Panc1 (cell line): ENCODE measurements around the gene MRPL18. TPM values are rescaled to one million over a fixed set of nuclear protein-coding genes. Genes with fewer than 3 reads are reported as not detected.

ENCODE experiments used
- ATAC-seq: fragments of 200-7000 bp; cut with Tn5 transposase; 2 replicates; pipeline ENCODE4 v1.9.1; 2020; ENCODE audit warnings: mild to moderate bottlenecking, moderate library complexity
- BruUV-seq: library from RNA; stranded (reverse); fragments of 400-500 nt; replicated peaks from 2 replicates; lab custom pipeline; 2021; lab: Mats Ljungman, UMichigan
- CTCF ChIA-PET: fragments of 300-600 bp; sonication (Branson Sonifier 250); formaldehyde crosslinking; loops from one replicate; lab custom pipeline; 2022; ENCODE audit warnings: antibody characterized with exemption; lab: Charles Lee
- POLR2A ChIA-PET: fragments of 300-600 bp; sonication (Branson Sonifier 250); formaldehyde crosslinking; loops from one replicate; lab custom pipeline; 2022; ENCODE audit warnings: antibody characterized with exemption; lab: Charles Lee
- DNase-seq: peaks from one replicate; pipeline ENCODE4 v3.0.0-alpha.2; 2010; ENCODE audit warnings: low read depth, low spot score
- H3K27ac ChIP-seq: 2 replicates; pipeline ENCODE4 v1.5.1; 2011; ENCODE audit warnings: mild to moderate bottlenecking, low read length, inconsistent platforms
- H3K27me3 ChIP-seq: fragments of 200-500 bp; sonication (Bioruptor generic); 2 replicates; pipeline ENCODE4 v1.6.0; 2014; ENCODE audit warnings: low read length, inconsistent platforms; ENCODE audit not compliant: control insufficient read depth, insufficient read depth
- H3K36me3 ChIP-seq: fragments of 200-500 bp; sonication (Bioruptor generic); 2 replicates; pipeline ENCODE4 v1.5.1; 2014; ENCODE audit warnings: inconsistent platforms, mild to moderate bottlenecking, low read length, moderate library complexity; ENCODE audit not compliant: control insufficient read depth, insufficient read depth
- H3K4me1 ChIP-seq: 2 replicates; pipeline ENCODE4 v1.5.1; 2011; ENCODE audit warnings: inconsistent platforms, mild to moderate bottlenecking, low read length, moderate library complexity; ENCODE audit not compliant: control insufficient read depth, insufficient read depth
- H3K4me3 ChIP-seq, 2 experiments: 2 replicates each; pipeline ENCODE4 v1.5.1; 2011 to 2012; ENCODE audit warnings: low read depth in 2 of 2, low read length in 2 of 2, mild to moderate bottlenecking in 2 of 2, inconsistent platforms in 1 of 2, moderate library complexity in 1 of 2
- H3K9me3 ChIP-seq: fragments of 200-500 bp; sonication (Bioruptor generic); 2 replicates; pipeline ENCODE4 v1.5.1; 2014; ENCODE audit warnings: low read depth, mild to moderate bottlenecking, inconsistent platforms, low read length, moderate library complexity; ENCODE audit not compliant: control insufficient read depth, insufficient read depth
- POLR2AphosphoS5 ChIP-seq: IDR thresholded peaks from 2 replicates; pipeline ENCODE4 v1.6.1; 2012; ENCODE audit warnings: mild to moderate bottlenecking, low read depth, low read length, moderate library complexity
- REST ChIP-seq, 2 experiments: IDR thresholded peaks; 2 replicates each; pipeline ENCODE4 v1.6.1; 2011 to 2012; ENCODE audit warnings: low read depth in 2 of 2, control low read depth in 1 of 2, low read length in 1 of 2, mild to moderate bottlenecking in 1 of 2, moderate library complexity in 1 of 2; ENCODE audit not compliant: insufficient read depth in 1 of 2
- SIN3A ChIP-seq: IDR thresholded peaks from 2 replicates; pipeline ENCODE4 v1.6.1; 2012; ENCODE audit warnings: low read depth, mild to moderate bottlenecking, low read length, moderate library complexity, borderline replicate concordance; ENCODE audit not compliant: insufficient read depth
- TCF7L2 ChIP-seq: IDR thresholded peaks from 2 replicates; pipeline ENCODE4 v1.6.1; 2011; ENCODE audit warnings: mild to moderate bottlenecking, low read depth, low read length, inconsistent platforms
- in situ Hi-C: cut with HindIII; loops from 2 replicates; pipeline ENCODE4 v1.10.0; 2016; ENCODE audit warnings: low sequenced_read_pairs, low pct_unique_long_range_greater_than_20kb
- intact Hi-C: fragments of 100-400 bp; cut with micrococcal nuclease; formaldehyde crosslinking; loops from one replicate; pipeline ENCODE4 v1.10.0; 2022; ENCODE audit not compliant: unreplicated experiment
- total RNA-seq: library from RNA; stranded (reverse); gene quantifications from one replicate; pipeline ENCODE4 v1.2.1, GENCODE V29; 2021; ENCODE audit not compliant: unreplicated experiment
- TF ChIP-seq, protein P1 (sequence below): fragments of 450-650 bp; IDR thresholded peaks from 2 replicates; pipeline ENCODE4 v1.5.1; 2017; ENCODE audit warnings: mild to moderate bottlenecking

Gene MRPL18
- total RNA-seq, 1 experiment from 2014 or later, result 98.4 TPM

DNA sequence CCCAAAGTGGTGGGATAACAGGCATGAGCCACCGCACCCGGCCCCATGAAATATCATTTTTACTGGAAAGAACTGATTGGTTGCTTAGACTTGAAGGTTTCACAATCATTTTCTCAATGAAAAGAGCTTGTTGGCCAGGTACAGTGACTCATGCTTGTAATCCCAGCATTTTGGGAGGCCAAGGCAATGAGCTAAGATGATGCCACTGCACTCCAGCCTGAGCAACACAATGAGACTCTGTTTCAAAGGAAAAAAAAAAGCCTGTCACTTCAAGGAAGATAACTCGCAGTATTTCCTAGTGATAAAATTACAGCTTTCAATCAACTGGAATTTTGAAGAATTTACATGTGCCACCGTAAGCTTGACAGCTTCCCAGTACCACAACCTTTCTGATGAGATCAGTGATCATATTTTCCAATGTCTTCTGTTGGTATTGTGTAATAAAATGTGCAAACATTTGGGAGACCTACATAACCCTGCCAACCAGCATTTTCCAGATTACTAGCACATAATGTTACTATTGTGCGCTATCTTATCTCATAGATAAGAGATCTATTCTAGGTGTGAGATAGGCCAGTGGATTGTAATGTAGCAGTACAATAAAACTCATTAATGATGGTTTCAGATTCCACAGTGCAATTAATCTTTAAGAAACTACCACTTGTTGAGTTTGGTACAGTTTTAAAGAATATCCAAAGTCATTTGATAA is 17.0 kb downstream of the MRPL18 start:
- Histone ChIP-seq H3K27me3 (no peaks in the 10 kb centered on the region), H3K36me3 (no peaks in the 10 kb centered on the region), H3K9me3 (no peaks in the 10 kb centered on the region), H3K4me1 (no peaks in the 10 kb centered on the region), H3K4me3 (no peak overlapping the region), H3K27ac (no peak overlapping the region)
- no peak for ATAC-seq
- CTCF ChIA-PET, result no interaction called here
- no peak for TF ChIP-seq REST (IDR thresholded peaks at IDR 0.05; ENCODE audit: insufficient read depth in 1 of 2, low read depth in 2 of 2, low read length in 1 of 2)
- TF ChIP-seq SIN3A, result no peak
- no peak for TF ChIP-seq TCF7L2
- no peak for TF ChIP-seq POLR2AphosphoS5
- TF ChIP-seq, protein P1, sequence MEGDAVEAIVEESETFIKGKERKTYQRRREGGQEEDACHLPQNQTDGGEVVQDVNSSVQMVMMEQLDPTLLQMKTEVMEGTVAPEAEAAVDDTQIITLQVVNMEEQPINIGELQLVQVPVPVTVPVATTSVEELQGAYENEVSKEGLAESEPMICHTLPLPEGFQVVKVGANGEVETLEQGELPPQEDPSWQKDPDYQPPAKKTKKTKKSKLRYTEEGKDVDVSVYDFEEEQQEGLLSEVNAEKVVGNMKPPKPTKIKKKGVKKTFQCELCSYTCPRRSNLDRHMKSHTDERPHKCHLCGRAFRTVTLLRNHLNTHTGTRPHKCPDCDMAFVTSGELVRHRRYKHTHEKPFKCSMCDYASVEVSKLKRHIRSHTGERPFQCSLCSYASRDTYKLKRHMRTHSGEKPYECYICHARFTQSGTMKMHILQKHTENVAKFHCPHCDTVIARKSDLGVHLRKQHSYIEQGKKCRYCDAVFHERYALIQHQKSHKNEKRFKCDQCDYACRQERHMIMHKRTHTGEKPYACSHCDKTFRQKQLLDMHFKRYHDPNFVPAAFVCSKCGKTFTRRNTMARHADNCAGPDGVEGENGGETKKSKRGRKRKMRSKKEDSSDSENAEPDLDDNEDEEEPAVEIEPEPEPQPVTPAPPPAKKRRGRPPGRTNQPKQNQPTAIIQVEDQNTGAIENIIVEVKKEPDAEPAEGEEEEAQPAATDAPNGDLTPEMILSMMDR, result no peak
- POLR2A ChIA-PET, result no interaction called here
- no peak for DNase-seq
- intact Hi-C loops, result no loop called here
- in situ Hi-C loops, result no loop called here
- no TSS peak for BruUV-seq

DNA sequence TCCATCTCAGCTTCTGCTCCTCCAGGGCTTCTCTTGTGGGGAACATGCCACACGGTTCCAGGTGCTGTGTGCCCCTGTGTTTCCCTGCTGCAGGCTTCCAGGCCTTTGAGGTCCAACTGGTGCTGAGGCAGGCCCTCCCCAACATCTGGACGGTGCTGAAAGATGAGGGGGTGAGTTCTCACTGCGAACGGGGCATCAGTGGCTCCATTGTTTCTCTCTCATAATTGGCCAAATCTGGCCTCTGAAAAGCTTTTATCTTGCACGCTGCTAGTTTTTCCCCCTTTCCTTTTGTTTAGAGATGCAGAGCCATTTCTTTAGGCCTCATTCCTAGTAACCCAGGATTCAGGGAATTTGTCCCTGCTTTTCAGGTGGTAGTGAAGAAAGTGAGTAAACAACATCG is 18.4 kb downstream of the MRPL18 start:
- intact Hi-C loops (no loop called here), in situ Hi-C loops (no loop called here)
- DNase-seq (no peak), ATAC-seq (no peak)
- H3K9me3 ChIP-seq, result no peaks in the 10 kb centered on the region
- no peaks in the 10 kb centered on the region for H3K4me1 ChIP-seq
- BruUV-seq, result no TSS peak
- H3K27ac ChIP-seq, result no peak overlapping the region
- ChIA-PET POLR2A (no interaction called here), CTCF (no interaction called here)
- H3K27me3 ChIP-seq, result no peaks in the 10 kb centered on the region
- TF ChIP-seq POLR2AphosphoS5 (no peak), REST (IDR thresholded peaks at IDR 0.05; ENCODE audit: insufficient read depth in 1 of 2, low read depth in 2 of 2, low read length in 1 of 2) (no peak), TCF7L2 (no peak), SIN3A (no peak)
- TF ChIP-seq, protein P1, result no peak
- H3K36me3 ChIP-seq, result no peaks in the 10 kb centered on the region
- H3K4me3 ChIP-seq, result no peak overlapping the region
